ENCODE measurements around the gene SPTBN1. TPM values are rescaled to one million over a fixed set of nuclear protein-coding genes. Genes with fewer than 3 reads are reported as not detected.

Gene SPTBN1
- total RNA-seq, 3 donors from 2014 or later (not counting 1 experiment from before 2014, with no cell fraction given): 65.7 to 142 (median 68.3) TPM

DNA sequence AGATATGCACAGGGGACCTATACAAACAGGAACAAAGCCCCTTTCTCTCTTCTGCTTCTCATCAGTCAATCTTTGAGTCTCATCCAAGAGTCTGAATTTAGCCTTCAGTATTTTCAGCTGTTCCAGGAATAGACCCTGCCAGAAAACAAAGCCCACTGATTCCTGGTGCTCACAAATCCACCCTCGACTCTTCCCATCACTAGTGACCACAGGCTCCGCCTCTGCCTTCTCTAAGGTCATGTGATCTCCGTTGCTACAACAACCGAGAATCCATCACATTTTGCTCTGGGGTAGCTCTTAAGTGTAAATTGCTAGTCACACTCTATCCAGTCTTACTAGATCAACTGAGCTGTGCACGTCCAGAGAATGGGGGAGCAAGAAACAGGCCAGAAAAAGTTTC lies 46.4 kb upstream of the SPTBN1 start:
- Mint-ChIP-seq H3K4me3 (no peak overlapping the region), H3K27me3 (ENCODE audit: low read depth in 2 of 2) (peaks cover 20 to 40% of the 10 kb centered on the region in 2 donors), H3K27ac (no peak overlapping the region), H3K4me1 (no peaks in the 10 kb centered on the region), H3K36me3 (no peaks in the 10 kb centered on the region), H3K9me3 (no peaks in the 10 kb centered on the region)
- ATAC-seq (no peak), DNase-seq (no peak)
- TF ChIP-seq, protein P1, sequence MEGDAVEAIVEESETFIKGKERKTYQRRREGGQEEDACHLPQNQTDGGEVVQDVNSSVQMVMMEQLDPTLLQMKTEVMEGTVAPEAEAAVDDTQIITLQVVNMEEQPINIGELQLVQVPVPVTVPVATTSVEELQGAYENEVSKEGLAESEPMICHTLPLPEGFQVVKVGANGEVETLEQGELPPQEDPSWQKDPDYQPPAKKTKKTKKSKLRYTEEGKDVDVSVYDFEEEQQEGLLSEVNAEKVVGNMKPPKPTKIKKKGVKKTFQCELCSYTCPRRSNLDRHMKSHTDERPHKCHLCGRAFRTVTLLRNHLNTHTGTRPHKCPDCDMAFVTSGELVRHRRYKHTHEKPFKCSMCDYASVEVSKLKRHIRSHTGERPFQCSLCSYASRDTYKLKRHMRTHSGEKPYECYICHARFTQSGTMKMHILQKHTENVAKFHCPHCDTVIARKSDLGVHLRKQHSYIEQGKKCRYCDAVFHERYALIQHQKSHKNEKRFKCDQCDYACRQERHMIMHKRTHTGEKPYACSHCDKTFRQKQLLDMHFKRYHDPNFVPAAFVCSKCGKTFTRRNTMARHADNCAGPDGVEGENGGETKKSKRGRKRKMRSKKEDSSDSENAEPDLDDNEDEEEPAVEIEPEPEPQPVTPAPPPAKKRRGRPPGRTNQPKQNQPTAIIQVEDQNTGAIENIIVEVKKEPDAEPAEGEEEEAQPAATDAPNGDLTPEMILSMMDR (IDR thresholded peaks at IDR 0.05): no peak
- WGBS (ENCODE audit: insufficient coverage): 78% methylated on average over 4 of the region's 5 CpGs
- no peaks in the 10 kb centered on the region for H3K36me3 ChIP-seq (ENCODE audit: control insufficient read depth, insufficient read depth, low read length)
- H3K9me3 ChIP-seq (ENCODE audit: control insufficient read depth, insufficient read depth, low read length): no peaks in the 10 kb centered on the region
- no peak overlapping the region for H3K27ac ChIP-seq (ENCODE audit: low read length)
- intact Hi-C loops (cut with micrococcal nuclease): no loop called here
- peaks cover 3% of the 10 kb centered on the region for H3K27me3 ChIP-seq (ENCODE audit: control insufficient read depth, insufficient read depth, low read length)
- H3K4me3 ChIP-seq (ENCODE audit: low read length): no peak overlapping the region
- H3K4me1 ChIP-seq (ENCODE audit: control insufficient read depth, insufficient read depth, low read length): no peaks in the 10 kb centered on the region

DNA sequence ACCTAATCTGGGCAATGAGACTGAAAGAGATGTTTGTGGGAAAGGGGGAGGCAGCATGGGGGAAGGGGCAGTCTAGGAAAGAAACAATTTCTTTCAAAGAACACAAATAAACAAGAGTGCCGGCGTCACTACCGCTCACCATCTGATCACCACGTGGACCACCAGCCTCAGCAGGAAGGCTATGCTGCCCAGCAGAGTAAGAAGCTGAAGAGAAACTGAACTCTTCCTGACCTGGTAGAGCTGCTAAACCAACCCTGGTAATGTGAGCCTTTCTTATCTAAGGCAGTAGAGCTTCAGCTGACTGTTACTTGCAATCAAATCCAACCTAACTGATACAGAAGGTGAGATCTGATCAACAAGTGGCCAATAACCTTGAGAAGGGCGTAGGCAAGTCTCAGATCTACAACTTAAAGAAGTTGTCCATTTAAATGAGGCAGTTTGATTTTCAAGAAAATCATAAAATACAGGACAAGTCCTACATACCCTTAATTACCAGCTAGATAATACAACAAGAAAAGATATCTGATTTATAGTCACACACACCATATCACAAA lies 44.2 kb upstream of the SPTBN1 start:
- no peaks in the 10 kb centered on the region for H3K4me1 ChIP-seq (ENCODE audit: control insufficient read depth, insufficient read depth, low read length)
- no peak overlapping the region for H3K27ac ChIP-seq (ENCODE audit: low read length)
- intact Hi-C loops (cut with micrococcal nuclease): no loop called here
- no peak overlapping the region for H3K4me3 ChIP-seq (ENCODE audit: low read length)
- Mint-ChIP-seq H3K27ac (no peak overlapping the region), H3K4me1 (no peaks in the 10 kb centered on the region), H3K36me3 (no peaks in the 10 kb centered on the region), H3K27me3 (ENCODE audit: low read depth in 2 of 2) (peaks cover 29 to 46% of the 10 kb centered on the region in 2 donors), H3K9me3 (no peaks in the 10 kb centered on the region), H3K4me3 (no peak overlapping the region)
- H3K36me3 ChIP-seq (ENCODE audit: control insufficient read depth, insufficient read depth, low read length): no peaks in the 10 kb centered on the region
- no peaks in the 10 kb centered on the region for H3K9me3 ChIP-seq (ENCODE audit: control insufficient read depth, insufficient read depth, low read length)
- no peak for DNase-seq
- ATAC-seq: no peak
- TF ChIP-seq, protein P1 (IDR thresholded peaks at IDR 0.05): no peak
- H3K27me3 ChIP-seq (ENCODE audit: control insufficient read depth, insufficient read depth, low read length): peaks cover 3% of the 10 kb centered on the region
- WGBS (ENCODE audit: insufficient coverage): 89% methylated on average over 5 of the region's 5 CpGs

DNA sequence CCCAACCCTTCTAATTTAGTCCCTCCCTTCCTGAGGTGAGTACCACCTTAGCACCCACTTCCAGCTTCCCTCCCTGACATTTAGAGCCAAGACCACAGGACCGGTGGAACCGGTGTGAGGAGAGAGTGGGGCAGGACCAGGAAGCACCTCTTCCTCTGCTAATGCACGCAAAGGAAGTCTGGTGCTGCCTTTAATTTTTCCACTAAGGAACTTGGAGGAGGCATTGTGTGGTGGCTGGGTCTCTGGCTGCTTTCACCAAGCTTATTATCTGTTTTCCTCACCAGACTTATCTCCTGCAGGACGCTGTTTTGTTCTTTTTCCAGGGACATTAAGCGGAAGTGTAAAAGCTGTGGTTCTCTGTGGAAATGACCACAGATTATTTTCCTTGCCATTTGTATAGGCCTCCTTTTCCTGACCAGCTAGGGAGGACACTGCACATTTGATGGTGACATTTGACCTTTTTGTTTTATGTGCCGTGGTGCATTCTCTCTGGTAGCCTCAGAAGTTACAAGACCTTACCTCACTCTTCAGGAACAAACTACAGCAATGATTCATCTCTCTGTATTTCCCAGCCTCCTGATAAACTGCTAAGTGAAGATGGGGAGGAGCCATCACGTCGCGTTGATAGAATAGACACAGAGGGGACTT lies 39.8 kb upstream of the SPTBN1 start:
- DNase-seq: no peak

More for the DNA sequence above, 39.8 kb upstream of the SPTBN1 start:
- Histone ChIP-seq H3K4me3 (ENCODE audit: low read length) (no peak overlapping the region), H3K27ac (ENCODE audit: low read length) (no peak overlapping the region), H3K27me3 (ENCODE audit: control insufficient read depth, insufficient read depth, low read length) (peaks cover 3% of the 10 kb centered on the region), H3K4me1 (ENCODE audit: control insufficient read depth, insufficient read depth, low read length) (no peaks in the 10 kb centered on the region), H3K36me3 (ENCODE audit: control insufficient read depth, insufficient read depth, low read length) (no peaks in the 10 kb centered on the region), H3K9me3 (ENCODE audit: control insufficient read depth, insufficient read depth, low read length) (no peaks in the 10 kb centered on the region)
- H3K4me1 Mint-ChIP-seq: peaks cover 1 to 2% of the 10 kb centered on the region in 2 donors
- H3K9me3 Mint-ChIP-seq: no peaks in the 10 kb centered on the region
- H3K4me3 Mint-ChIP-seq: no peak overlapping the region
- no peak overlapping the region for H3K27ac Mint-ChIP-seq
- TF ChIP-seq, protein P1 (IDR thresholded peaks at IDR 0.05): no peak
- H3K27me3 Mint-ChIP-seq (ENCODE audit: low read depth in 2 of 2): peaks cover 12 to 15% of the 10 kb centered on the region in 2 donors
- no peaks in the 10 kb centered on the region for H3K36me3 Mint-ChIP-seq
- intact Hi-C loops (cut with micrococcal nuclease): no loop called here
- no peak for ATAC-seq
- 51% methylated on average over 8 of the region's 9 CpGs for WGBS (ENCODE audit: insufficient coverage)

Data from natural killer cell (primary cell).